Islet of Langerhans (tissue), 1 donor: ENCODE results near the gene CR1L.
"Not testable (repeated sequence)": the region's sequence is repeated elsewhere in the genome, so short reads cannot be mapped to it uniquely, and the experiment has no call there.

ENCODE experiments used
- FAIRE-seq: peaks from one replicate; lab custom pipeline; 2011; peaks lifted over from hg19 to GRCh38; lab: Jason Lieb, UNC

CR1L gene

DNA sequence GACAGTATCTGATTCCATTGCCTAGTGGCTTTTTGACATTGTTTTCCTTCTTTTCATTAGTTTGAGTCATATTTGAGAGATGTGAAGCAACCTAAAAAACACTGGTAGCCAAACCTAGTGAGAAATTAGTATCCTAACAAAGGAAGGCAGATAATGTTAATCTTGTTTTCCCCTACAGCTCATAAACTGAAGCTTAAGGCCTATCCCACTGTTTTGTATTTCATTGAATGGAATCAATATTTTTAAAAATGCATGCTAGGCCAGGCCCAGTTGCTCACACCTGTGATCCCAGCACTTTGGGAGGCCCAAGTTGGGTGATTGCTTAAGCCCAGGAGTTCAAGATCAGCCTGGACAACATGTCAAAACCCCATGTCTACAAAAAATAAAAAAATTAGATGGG lies 1.2 kb downstream of the CR1L start:
- FAIRE-seq: no peak

DNA sequence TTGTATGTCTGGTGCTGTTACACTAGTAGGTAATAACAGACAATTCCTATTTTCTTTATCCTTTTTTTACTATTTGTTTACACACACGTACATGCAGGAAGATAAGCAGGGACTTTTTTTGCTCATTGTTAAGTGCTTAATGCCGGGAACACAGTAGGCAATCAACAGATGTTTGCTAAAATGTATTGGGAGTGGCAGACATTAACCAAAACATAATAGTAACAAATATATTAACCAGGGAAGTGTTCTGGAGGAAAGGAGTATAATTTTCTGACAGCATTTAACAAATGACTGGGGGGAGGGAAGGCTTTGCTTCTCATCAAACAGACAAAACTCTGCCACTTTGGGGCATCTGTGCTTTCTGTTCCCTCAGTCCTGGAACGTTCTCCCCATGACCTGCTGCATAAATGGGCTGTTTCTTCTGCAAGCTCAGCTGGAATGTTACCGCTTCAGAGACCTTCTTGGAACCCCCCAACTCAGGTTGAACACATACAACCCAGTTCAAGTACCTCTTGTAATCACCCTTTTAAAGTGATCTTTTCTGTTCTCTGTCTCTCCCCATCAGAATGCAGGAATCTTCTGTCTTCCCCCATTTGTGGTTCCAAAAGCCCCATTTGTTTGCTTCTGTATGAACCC lies 2.1 kb downstream of the CR1L start:
- no peak for FAIRE-seq

DNA sequence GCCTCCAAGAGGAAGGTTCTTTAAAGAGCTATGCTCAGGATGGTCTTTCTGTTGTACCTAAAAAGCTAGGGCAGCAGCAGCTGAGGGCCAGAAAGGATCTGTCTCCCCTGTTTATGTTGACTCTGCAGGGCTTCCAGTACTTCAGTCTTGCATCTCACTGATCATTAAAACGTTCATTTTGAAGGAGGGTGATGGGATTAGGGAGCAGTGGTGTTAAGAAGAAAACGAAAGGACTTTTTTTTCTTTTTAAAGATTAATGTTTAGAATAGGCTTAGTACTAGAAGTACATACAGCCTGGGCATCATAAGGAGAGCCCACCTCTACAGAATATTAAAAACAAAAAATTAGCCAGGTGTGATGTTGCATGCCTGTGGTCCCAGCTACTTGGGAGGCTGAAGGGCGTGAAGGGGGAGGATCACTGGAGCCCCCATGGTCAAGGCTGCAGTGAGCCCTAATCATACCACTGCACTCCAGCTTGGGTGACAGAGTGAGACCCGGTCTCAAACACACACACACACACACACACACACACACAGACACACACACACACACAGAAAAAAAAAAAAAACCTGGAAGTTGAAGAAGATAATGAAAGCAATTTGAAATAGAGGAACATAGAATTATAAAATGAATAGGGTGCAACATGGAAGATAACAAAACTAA lies 2.9 kb downstream of the CR1L start:
- no peak for FAIRE-seq

DNA sequence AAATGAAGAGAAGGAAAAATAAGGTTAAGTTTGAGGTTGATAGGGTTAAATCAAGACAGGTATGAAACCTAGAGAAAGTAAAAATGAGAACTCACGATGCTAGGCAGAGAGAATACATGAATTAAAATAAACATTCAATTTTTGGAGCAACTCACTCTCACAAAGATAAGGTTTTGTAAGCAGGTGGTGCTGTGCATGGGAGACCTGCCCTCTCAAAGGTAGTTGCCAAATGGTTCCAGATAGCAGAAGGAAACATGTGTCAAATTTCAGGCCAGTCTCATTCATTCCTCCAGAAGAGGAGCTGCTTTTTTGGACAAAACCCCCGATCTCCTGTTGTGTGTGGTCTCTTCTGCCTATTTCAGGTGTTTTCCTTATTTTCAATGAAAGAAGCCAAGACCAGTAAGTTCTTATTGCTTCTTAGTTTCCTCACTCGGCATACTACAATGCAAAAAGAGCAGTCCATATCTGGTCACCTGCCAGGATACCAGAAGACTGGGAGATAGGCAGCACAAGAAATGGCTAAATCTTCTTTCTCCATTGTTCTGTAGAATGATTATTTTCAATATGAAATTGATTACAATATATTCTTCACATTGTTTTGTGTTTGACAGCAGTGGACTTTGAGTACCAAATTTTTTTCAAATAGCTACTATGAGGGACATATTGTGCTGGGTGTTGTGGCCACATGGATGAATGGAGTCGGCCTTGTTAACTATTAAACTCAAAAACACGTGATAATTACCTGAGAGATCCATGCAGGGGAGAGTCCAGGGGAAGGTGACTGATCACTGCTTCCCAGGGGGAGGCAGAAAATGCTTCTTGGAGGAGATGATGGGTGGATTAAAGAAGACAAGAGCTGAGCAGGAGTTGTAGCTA lies 3.6 kb downstream of the CR1L start:
- FAIRE-seq: no peak

DNA sequence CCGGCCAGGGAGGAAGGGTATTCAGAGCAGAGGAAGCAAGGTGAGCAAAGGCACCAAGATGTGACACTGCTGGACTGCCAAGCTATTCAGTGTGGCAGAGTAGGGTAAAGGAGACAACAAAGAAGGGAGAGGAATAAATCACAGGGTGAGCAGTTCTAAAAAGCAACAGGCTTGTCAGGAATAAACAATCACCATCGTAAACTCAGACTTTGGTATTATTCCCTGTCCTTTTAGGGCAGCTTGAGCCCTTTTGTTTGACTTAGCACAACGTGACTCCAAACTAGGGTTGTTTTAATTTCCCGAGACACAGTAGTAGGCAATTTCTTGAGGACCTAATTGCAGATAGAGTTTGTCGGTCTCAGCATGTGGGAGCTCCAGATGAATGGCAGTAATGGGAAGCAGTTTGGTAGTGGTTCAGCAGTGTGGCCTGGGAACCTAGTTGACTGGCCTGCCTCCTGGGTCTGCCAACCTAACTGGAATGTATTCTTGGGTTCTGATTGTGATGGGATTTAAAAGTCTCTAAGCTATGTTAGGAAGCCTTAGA lies 4.3 kb downstream of the CR1L start:
- no peak for FAIRE-seq

DNA sequence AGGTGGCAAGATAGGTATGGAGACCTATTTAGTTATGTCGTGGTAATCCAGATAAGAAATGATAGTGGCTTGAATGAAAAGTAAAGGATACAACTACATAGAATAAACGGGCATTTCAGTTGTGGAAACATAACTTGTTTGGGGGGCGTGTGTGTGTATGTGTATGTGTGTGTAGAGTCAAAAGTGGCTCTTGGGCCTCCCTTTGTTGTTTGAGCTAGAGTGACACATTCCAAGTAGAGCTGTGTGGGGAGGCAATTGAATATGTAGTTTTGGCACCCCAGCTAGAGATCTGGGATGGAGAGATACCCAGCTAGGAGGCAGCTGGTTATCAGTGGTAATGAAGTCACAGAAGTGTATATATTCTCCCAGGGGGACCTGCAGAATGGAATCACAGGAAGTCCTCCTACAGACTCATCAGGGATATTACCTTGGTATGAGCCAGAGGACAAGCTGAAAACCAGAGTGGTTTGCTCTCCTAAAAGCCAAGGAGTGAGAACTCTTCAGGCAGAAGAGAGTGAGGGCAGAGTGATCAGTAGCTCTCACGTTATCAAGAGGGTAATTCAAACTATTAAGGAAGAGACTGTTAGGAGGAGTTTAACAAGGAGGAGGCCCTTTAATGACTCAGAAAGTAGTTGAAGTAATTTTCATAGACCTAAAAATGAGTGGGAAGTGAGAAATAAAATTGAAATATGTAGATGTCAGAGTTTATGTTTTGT lies 5.1 kb downstream of the CR1L start:
- no peak for FAIRE-seq

DNA sequence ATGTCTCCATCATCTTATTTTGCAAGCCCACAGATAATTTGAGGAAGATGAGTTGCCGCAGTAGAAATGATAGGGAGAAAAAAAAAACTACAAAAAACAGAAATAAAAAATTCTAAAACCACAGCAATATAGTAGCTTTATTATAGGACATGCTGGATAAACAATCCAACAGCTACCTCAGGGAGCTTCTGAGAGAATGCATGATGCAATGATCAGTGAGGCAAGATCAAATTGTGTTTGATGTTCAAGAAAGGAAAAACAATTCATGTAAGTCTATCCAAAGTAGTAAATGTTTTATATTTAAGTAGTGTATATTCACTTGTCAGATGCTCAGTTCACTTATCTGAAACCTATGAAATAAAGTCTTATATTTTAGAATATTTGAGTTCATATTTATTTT lies 6.7 kb downstream of the CR1L start:
- FAIRE-seq: no peak

DNA sequence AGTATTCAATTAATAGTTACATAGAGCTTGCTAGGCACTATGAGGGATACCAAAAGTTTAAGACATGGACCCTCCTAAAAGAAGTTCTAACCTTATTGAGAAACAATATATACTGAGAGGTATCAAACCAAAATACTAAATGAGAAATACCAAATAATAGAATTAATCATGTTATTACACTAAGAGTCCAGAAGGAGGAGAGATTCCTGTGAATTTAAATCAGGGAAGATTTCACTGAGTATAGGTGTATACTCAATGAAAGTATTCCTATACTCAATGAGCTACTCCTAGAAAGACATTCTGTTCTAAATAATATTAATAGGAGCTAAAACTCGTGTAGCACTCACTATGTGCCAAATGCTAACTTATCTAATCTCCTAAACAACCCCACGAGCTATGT lies 9.4 kb downstream of the CR1L start:
- no peak for FAIRE-seq

DNA sequence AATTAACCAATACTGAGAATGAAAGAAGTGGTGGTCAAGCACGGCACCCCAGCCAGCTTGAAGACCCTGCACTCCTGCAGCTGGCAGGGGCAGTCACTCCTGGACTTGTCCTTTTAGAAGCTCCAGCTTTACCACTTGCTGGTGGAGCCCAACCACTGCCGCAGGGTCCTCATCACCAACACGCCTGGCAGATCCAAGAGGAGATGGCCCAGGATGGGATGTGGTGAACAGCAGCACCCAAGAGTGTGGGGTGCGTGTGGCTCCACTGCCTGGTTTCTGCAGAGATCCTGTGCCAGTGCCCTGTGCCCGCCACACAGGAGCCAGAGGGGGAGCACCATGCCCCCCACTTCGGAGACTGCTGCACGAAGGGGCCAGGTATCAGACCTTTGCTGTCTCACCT lies 13.5 kb downstream of the CR1L start:
- no peak for FAIRE-seq

DNA sequence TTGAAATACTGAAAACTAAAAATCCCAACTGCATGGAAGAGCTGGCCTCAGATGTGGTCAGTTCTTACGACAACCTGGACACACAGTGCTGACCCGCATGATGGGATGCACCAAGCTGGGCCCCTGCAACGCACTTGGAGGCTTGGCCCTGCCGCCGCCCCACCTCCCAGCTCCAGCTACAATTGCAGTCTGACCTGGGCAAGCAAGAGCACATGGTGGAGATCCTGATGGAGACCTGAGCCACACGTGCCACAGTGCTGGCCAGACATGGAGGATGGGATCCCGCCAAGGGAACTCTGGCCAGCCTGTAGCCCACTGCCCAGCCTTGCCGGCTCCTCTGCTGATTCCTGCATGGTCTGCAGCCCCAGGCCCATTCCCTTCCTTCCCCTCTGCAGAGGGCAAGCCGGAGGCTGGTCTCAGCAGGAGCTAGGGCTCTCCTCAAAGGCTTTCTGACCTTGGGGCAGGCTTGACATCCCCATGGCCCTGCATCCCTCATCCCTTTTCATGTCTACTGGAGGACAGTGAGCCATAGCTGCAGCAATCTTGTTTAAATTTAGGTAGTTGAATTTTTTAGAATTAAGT lies 14.1 kb downstream of the CR1L start:
- no peak for FAIRE-seq

DNA sequence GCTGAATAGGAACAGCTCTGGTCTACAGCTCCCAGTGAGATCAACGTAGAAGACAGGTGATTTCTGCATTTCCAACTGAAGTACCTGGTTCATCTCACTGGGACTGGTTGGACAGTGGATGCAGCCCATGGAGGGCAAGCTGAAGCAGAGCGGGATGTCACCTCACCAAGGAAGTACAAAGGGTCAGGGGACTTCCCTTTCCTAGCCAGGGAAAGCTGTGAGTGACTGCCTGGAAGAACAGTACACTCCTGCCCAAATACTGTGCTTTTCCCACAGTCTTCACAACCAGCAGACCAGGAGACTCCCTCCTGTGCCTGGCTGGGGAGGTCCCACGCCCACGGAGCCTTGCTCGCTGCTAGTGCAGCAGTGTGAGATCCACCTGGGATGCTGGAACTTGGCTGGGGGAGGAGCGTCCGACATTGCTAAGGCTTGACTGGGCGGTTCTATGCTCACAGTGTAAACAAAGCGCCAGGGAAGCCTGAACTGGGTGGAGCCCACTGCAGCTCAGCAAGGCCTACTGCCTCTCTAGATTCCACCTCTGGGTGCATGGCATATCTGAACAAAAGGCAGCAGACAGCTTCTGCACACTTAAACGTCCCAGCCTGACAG lies 14.7 kb downstream of the CR1L start:
- no peak for FAIRE-seq

DNA sequence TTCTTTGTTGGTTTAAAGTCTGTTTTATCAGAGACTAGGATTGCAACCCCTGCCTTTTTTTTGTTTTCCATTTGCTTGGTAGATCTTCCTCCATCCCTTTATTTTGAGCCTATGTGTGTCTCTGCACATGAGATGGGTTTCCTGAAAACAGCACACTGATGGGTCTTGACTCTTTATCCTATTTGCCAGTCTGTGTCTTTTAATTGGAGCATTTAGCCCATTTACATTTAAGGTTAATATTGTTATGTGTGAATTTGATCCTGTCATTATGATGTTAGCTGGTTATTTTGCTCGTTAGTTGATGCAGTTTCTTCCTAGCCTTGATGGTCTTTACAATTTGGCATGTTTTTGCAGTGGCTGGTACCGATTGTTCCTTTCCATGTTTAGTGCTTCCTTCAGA lies 16.5 kb downstream of the CR1L start:
- FAIRE-seq: not testable (repeated sequence)

DNA sequence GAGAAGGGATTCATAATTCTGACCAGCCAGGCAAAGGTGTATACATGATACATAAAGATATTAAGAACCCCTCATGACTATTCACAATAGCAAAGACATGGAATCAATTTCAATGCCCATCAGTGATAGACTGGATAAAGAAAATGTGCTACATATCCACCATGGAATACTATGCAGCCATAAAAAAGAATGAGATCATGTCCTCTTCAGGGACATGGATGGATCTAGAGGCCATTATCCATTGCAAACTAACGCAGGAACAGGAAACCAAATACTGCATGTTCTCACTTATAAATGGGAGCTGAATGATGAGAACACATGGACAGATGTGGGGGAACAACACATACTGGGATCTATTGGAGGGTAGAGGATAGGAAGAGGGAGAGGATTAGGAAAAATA lies 21.4 kb downstream of the CR1L start:
- no peak for FAIRE-seq

DNA sequence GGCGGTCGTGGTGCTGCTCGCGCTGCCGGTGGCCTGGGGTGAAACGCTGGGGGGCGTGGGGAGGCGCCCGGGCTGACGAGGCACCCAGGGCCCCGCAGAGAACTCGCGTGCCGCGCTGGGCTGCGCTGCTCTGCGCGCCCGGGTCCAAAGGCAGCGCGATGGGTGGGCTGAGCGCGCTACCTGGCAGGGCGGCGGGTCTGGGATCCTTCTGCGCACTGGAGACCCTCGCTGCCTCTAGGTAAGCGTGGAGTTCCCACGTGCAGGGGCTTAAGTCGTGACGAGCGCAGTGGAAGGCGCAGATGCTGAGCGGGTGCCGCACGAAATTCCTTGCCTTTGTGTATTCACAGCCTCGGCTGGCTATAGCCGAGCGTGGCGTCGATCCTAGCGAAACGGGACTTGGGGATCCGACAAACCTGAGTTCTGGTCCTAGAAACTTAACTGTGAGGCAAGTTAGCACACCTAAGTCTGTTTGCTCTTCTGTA lies 24.6 kb downstream of the CR1L start:
- FAIRE-seq: no peak

DNA sequence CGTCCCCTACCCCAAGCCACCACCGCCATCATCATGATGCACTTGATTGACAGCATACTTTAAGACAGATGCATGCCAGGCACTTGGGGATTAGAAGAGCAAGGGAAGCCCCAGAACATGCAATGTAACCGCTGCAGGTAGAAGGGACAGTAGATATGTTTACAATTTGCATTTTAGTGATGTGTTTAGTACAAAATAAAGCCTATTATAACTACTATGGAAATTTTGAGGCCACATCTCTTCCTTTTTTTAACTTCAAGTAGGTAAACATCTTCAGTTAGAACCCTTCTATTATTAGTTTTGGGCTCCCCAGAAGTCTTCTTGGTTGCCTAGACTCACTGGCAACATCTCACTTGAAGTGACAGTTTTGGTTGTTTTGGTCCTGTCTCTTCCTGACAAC lies 25.3 kb downstream of the CR1L start:
- FAIRE-seq: no peak

DNA sequence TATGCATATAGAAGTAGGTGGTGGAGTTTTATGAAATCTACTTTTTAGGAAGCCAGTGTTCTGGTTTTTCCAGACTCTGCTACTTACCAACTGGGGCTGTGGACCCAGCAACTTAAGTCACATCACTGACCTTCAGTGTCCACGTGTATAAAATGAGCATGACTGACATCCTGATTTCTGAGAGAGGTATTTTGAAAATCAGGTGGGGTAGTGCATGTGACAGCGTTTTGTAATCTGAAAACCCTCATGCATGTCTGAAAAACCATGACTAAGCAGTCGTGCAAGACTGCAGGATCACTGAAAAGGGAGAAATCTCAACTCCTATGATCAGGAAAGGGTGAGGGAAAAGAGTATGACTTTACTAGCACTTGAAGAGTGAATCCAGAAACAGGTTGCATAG lies 26.1 kb downstream of the CR1L start:
- FAIRE-seq: no peak

DNA sequence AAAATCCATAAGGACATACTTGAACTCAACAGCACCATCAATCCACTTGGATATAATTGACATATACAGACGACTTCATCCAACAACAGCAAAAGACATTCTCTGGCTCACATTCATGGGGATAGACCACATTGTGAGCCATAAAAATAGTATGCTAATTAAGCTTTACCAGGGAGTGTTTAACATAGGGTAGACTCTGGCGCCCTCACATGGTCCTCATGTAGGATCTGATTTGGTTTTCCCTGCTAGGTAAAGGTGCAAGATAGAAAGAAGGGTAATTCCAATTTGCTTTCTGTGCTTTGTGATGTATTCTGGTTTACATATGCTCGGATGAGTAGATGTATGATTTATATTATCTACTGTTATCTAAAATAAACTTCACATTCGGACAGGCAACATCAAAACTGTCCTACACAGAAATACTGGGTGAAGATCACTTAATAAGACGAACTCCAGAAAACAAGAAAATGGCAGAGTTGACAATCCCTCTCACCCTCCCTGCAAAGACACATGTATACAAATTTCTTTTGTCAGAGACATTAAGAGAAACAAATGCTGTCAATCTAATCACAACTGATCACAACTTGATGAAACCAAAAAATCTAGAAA lies 27.7 kb downstream of the CR1L start:
- no peak for FAIRE-seq

DNA sequence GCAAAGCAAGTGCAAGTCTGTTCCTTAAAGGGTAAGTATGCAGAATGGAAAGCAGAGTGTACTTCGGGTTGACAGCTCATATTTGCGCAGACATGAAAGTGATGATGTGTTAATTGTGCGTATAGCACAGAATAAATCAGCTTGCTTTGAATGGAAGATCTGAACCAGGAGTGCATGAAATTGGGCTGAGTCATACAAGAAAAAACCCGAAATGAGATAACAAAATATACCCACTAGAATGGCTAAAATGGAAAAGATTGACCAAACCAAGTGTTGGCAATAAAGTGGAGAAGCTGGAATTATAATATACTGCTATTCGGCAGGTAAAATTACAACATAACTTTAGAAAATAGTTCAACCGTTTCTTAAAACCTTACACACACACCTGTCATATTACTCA lies 28.5 kb downstream of the CR1L start:
- FAIRE-seq: no peak

DNA sequence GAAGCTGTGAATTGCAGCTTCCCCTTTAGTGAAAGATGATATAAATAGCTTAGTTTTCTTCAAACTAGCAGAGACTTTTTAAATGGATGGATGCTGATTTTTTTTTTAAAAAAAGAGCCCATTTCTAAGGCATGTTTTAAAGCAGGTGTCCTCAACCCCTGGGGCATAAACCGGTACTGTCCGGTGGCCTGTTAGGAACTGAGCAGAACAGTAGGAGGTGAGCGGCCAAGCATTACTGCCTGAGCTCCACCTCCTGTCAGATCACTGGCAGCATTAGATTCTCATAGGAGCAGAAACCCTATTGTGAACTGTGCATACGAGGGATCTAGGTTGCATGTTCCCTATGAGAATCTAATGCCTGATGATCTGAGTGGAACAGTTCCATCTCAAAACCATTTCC lies 31.2 kb downstream of the CR1L start:
- no peak for FAIRE-seq

DNA sequence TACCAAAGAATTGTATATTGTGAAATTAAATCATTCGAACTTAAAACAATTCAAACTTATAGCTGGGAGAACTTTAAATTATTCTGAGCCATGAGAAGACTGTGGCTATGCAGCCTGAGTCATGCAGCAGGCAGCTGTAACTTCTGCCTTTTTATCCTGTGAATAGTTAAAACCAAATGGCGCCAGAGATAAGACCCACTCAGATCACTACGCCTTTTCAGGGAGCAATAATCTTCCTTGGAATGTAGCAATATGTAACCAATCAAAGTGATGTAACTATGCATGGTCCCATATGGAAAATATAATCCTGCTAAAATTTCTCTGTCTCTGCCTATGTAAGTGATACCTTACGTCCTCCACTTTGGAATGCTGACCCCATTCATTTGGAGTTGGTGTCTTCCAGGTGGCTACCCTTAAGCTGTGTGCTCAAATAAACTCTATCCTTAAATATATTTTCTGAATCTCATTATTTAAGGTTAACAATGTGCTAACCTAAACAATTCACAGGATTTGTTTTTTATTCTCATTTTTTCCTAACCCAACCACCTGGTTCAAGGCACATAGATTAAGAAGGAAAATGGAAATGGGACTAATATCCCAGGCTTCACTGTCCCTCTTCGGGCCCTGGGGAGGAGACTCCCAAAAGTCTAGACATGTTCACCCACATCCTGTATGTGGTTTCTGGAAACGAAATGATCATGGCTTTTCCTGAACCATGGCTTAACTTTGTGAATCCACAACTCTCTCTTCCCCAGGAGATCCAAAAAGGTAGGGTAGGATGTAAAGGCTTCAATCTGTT lies 35.9 kb downstream of the CR1L start:
- FAIRE-seq: not testable (repeated sequence)
